ENCODE measurements around the gene TMEM191C.
"Not testable (repeated sequence)": the region's sequence is repeated elsewhere in the genome, so short reads cannot be mapped to it uniquely, and the experiment has no call there.

TMEM191C gene

DNA sequence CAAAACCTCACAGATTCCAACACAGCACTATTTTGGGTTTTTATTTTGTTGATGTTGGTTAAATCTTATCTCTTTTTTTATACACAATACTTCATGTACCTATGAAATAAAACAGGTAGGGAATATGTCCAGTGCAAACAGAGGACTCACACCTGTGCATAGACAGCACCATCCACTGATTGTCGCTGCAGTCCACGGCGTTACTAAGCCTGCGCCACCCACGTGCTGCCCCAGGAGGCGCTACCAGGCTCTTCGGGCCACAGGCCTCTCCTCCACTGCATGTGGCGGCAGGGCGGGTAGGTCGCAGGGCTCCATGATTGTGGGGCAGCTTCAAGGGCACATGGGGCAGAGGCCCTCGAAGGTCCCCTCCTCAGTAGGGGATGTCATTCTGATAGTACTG is 5.8 kb downstream of the TMEM191C start:
- in situ Hi-C loops (cut with MboI; ENCODE audit: low sequenced_read_pairs) = not testable (repeated sequence)

DNA sequence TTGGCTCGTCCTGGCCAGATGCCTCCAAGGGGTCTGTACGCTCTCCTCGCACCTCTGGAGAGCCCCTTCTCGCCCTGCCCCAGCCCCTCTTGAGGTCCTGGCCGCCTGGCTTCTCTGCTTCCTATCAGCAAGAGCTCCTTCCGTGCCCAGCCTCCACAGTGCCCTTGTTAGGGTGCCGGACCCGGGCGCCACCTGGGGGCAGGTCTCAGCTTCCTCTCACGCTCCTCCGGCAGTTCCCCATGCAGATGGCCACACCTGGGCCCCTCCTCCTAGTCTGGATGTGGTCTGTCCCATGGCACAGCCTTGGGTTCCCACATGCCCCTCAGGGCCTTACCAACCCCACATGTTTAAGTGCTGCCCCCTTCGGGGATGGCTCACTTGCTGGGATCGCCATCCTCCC is 6.5 kb downstream of the TMEM191C start:
- in situ Hi-C loops (cut with MboI; ENCODE audit: low sequenced_read_pairs) = not testable (repeated sequence)

DNA sequence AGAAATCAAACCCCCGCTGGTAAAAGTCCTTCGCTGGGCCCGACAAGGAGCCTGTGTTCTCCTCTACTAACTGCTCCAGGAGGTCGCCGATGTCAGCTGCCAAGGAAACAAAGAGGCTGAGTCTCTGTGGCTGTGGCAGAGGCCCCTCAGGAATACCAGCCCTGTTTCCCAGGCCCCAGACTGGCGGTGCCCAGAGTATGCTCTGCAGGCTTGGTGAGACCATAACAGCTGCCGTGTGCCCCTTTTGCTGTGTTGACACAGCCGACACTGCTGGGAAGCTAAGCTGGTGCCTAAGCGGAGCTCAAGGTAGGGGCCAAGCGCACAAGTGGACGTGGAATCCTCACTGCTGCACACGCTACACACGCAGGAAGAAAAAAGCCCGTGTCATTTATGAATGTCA is 16.9 kb downstream of the TMEM191C start:
- in situ Hi-C loops (cut with MboI; ENCODE audit: low sequenced_read_pairs) = not testable (repeated sequence)

DNA sequence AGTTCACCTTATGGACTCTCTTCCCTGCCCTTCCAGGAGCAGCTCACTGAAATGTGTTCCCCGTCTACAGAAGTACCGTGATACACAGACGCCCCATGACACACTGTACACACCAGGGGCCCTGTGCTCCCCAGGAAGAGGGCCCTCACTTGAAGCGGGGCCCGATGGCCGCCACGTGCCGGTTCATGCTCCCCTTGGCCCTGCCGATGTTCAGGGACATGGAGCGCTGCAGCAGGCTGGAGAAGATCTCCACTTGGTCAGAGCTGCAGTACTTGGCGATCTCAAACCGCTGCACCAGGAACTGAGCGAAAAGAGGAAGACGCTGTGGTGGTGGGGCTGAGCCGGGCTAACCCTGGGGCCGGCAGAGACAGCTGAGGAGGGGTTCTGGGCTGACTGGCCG is 20.5 kb downstream of the TMEM191C start:
- in situ Hi-C loops (cut with MboI; ENCODE audit: low sequenced_read_pairs) = not testable (repeated sequence)

DNA sequence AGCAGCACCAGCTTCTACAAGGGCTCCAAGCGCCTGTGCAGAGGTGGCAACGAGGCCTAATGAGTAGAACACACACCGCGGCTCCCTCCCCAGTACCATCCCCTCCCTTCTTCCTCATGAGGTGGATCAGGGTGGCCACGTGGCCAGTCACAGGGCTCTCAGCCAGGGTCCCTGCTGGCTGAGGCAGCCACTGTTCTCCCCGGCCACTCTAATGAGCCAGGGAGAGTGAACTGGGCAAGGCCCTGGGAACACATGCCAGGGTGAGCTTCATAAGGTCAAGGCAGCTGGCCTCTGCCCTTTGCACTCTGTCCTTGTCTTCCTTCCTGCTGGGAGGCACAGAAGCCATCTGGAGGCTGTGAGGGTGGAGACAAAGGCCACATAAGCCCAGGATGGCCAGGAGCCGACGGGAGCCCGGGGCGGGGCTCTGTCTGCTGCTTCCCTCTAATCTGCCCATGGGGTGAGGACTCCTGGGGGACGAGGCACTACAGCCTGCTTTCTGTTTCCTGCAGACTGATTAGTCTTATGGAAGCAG is 22.0 kb downstream of the TMEM191C start:
- in situ Hi-C loops (cut with MboI; ENCODE audit: low sequenced_read_pairs) = not testable (repeated sequence)

DNA sequence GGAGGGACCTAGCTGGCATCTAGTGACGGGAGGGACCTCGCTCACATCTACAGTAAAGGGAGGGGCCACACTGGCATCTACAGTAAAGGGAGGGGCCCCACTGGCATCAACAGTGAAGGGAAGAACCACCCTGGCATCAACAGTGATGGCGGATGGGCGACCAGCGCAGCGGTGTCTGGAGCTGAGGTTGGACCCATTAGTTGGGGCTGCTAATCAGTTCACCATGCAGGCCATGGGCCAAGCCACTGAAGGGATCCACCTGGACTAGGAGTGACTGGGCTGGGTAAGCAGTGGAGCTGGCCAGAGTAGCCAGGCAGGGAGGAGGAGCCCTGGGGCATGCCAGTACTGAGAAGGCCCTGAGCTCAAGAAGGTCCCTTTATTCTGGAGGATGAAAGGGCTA is 23.4 kb downstream of the TMEM191C start:
- in situ Hi-C loops (cut with MboI; ENCODE audit: low sequenced_read_pairs) = not testable (repeated sequence)

DNA sequence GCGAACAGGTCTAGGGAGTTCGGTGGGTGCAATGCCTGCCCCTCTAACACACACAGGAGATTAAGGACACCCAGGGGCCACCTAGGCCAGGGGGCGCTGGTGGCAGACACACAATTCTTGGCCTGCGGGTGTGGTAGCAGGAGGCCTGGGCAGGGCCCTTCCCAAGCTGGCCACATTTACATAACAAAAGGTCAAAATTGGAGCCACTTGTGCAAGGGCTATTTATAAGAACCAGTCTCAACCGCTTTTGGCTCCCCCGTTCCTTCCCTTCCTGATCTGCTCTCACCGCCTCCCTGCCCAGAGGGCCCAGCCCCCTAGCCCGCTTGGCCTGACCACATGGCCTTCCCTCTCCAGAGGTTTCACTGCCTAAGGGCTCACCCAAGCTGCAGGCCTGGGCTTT is 25.1 kb downstream of the TMEM191C start:
- in situ Hi-C loops (cut with MboI; ENCODE audit: low sequenced_read_pairs) = not testable (repeated sequence)

DNA sequence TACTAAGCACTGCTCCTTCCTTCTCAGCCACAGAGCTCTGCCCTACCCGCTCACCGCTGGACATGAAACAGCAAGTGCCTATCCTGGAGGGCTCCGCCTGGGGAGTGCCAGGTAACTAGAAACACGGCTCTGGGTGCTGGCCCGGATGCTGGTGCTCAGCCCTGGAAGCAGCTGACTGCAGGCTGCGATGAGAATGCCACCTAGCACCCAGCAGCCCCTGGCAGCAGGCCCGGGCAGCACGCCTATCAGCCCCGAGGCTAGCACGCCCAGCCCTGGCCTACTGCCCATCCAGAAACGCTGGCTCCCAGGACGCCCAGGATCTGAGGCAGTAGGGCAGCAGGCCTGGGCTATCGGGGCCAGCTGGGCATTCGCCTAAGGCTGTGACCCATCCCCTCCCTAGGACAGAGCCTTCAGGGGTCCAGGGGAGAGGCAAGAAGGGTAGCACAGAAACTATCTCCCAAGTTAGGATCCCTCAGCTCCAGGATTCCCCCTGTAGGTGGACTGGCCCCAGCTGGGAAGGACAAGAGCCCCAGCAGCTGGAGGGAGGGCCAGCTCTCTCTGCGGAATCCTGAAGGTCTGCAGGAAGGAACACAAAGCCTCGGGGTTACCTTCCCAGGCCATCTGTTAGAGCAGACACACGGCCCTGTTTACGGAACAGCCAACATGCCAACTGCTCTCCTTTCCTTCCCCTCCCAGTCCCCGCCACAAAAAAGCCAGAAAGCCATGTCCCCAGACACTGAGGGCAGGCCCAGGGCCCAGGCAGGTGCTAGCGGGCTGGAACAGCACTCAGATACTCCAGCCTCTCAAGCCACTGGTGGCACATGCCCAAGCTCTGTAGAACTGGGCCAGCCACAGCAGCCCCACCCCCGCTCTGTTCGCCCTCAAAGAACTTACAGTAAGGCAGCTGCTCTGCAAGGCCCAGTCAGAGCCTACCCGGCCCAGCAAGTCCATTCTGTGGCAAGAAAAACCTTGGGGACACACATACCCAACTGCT is 26.9 kb downstream of the TMEM191C start:
- in situ Hi-C loops (cut with MboI; ENCODE audit: low sequenced_read_pairs) = not testable (repeated sequence)

DNA sequence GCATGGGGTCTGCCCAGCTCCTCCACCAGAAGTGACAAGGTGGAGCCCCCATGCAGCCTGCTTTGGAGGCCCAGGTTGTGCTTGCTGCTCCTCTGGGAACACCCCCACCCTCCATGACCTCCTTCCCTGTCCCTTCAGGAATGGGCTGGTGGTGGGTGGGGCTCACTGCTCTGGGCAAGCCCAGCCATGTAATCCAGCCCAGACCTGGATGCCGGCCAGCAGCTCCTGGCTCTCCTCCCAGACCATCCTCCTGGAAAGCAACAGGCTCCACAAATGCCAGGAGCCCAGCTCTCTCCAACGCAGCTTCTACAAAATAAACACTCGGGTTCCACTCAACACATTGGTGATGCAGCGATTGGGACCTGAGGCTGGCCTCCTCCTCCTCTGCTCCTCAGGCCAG is 30.8 kb downstream of the TMEM191C start:
- in situ Hi-C loops (cut with MboI; ENCODE audit: low sequenced_read_pairs) = not testable (repeated sequence)

DNA sequence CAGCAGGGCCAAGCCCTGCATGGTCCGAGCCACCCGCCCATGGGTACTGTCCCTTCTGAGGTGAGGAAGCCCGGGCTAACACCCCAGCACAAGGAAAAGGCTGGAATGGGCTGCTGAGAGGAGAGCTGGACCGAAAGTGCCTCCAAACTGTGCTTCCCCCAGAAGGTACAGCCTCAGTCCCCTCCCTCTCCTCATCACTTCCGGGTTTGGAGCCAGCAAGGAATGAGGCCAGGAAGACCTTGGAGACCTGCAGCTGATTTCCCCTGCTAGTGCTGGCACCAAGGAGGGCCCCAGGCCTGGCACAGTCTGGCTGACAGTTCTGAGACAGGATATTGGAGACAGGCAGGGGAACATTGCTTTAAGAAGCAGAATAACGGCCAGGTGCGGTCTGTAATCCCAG is 31.3 kb downstream of the TMEM191C start:
- in situ Hi-C loops (cut with MboI; ENCODE audit: low sequenced_read_pairs) = not testable (repeated sequence)

DNA sequence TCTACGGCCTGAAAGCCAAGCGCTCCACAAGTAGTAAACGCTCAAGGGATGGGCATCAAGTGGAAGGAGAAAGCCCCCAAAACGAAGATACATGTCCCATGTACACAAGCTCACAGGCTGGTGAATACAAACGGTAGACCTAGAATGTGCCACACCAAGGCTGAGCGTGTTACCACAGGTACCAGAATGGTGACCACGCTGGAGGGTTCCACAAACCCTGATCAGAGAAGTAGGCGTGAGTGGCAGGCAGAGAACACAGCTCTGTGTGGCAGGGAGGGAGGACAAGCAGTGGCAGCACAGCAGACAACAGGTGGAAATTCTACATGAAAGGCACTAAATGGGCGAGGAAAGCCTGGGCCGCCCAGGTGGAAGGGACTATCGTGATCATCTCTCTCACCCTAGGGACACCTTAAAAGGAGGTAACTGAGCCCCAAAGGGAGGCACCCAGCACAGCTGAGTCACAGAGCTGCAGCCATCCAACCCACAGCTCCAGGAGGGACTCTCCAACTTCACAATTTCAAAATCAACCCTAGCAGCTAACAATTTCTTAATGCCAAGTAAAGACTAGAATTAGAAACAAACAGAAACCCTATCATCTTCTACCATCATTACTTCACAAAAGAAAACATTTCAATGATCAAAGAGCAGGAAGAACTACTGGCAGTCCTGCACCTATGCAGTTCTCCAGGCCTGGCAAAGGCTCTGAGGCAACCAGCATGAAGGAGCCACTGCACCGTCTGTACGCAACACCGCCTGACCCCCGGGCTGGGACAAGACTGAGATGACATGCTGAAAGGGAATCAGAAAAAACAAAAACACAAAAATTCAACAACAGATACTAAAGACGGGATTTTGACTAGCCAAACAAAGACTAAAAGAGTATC is 32.7 kb downstream of the TMEM191C start:
- in situ Hi-C loops (cut with MboI; ENCODE audit: low sequenced_read_pairs) = not testable (repeated sequence)

DNA sequence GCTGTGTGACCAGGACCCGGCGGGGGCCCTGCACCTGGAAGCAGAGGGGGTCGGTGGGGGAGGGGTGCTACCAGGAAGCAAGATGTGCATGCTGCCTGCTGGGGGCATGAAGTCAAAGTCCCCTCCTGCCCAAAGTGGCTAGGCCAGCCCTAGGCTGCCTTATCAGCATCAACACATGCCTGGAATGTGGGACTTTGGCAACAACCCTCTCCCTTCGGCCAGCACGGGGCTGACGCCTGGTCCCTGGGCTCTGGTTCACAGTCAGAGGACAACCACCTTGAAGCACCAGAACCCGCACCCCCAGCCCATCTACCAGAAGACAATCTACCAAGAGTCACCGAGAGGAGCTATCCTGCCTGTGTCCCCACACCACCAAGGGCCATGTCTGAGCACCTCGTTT is 43.2 kb downstream of the TMEM191C start:
- in situ Hi-C loops (cut with MboI; ENCODE audit: low sequenced_read_pairs) = not testable (repeated sequence)

DNA sequence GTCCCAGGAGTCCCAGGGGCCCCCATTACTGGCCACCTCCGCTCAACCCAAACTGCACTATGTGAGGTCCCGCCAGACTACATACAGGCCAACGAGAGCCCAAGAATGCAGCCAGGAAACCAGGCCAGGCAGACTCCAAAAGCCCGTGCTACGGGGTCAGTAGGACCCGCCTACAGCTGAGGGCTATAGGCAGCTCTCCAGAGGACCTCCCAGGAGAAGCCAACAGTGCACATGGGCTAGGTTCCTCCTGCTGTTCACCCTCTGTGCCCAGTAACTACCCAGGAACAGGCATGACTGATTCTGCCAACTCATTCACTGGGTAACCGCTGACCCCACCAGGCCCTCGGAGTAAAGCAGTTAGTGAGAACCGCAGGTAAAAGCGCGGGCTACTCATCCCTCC is 44.8 kb downstream of the TMEM191C start:
- in situ Hi-C loops (cut with MboI; ENCODE audit: low sequenced_read_pairs) = not testable (repeated sequence)

DNA sequence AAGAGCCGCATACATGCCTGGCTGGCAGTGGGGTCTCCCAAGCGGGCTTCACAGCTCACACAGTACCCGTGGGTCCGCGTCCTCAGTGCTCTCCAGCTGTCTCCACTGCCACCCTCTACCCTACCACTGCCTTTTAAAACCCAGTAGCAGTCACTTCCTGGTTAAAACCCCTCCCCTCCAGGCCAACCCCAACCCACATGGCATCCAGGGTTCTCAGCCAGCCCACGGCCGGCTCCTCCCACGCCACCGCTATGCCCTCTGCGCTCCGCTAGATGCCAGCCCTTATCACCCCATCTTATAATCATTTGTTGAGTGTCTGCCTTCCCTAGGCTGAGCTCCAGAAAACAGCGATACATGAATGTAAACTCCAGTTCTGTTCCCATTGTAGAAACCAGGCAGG is 46.9 kb downstream of the TMEM191C start:
- in situ Hi-C loops (cut with MboI; ENCODE audit: low sequenced_read_pairs) = not testable (repeated sequence)

DNA sequence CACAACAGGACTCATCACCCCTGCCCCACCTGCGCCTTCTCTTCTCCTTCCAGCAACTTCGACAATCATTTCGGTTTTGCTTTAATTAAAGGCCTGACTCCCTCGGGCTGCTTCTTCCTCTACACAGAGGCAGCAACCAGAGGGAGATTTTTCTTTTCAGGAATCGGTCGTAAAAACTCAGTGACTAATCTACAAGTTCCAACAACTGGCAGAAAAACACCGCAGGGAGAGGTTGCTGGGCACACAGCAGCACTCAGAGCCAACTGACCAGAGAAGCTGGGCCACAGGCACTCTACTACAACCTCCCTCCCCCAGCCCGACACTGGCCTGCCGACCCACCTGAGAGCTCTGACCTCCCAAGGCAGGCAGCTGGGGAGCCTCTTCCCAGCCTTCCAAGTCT is 48.0 kb downstream of the TMEM191C start:
- in situ Hi-C loops (cut with MboI; ENCODE audit: low sequenced_read_pairs) = not testable (repeated sequence)

DNA sequence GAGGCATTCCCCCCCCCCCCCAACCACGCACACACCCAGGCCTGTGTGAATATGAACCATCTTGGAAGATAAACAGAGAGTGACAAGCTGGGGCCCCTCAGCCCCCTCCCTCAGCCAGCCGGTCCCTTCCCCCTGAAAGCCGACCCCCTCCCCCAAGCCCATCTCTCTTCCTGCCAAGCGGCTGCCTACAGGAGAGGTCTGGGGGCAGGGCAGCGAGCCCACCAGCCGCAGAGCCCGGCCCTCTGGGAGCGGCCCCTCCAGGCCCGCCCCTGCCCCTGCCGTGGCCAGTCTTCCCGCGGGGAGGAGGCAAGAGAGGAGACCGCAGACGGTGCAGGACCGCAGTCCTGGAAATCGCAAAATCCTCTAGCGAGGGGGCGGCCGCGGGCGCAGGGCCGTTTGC is 49.3 kb downstream of the TMEM191C start:
- in situ Hi-C loops (cut with MboI; ENCODE audit: low sequenced_read_pairs) = not testable (repeated sequence)

DNA sequence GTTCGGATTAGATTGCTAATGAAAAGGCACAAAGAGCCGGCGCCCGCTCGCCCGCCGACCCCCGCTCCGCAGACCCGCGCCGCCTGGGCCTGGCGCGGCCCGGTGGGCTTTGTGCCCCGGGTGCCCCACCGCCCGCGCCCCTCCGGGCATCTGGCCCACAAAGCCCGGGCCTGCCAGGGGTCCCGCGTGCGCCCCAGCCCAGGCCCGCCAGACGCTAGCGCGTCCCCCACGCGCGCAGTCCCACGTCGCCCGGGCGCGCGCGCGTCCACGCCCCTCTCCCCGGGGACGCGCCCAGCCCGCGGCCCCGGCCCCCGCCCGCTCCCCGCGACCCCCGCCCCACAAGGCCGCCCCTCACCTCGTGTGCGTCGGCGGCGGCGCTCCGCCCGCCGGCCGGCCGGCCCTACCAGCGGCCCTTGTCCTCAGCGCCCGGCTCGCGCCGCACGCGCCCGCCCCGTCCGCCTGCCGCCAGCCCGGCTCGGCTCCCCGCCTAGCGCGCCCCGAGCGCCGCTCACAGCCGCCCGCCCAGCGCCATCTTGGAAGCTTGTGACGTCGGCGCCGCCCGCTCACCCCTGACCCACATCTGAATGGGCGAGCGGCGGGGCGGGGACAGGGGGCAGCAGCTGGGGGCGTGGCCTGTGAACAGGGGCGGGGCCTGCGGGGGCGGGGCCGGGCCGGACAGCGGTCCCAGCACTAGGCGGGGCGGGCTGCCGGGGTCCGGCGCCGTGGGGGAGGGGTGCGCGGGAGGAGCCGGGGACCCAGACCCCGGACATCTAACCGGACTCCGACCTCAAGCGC is 50.0 kb downstream of the TMEM191C start:
- in situ Hi-C loops (cut with MboI; ENCODE audit: low sequenced_read_pairs) = not testable (repeated sequence)

Data from HL-60/S4 (cell line).